Left hindlimb (tissue), 1 donor: ENCODE results near the gene TNNC1.
A peak's percentile ranks its signal among the peaks of the same experiment; 100 is the strongest.

Experiments used
- DNase-seq: peaks from one replicate; pipeline ENCODE4 v3.0.0-alpha.2; 2018

Gene TNNC1

DNA sequence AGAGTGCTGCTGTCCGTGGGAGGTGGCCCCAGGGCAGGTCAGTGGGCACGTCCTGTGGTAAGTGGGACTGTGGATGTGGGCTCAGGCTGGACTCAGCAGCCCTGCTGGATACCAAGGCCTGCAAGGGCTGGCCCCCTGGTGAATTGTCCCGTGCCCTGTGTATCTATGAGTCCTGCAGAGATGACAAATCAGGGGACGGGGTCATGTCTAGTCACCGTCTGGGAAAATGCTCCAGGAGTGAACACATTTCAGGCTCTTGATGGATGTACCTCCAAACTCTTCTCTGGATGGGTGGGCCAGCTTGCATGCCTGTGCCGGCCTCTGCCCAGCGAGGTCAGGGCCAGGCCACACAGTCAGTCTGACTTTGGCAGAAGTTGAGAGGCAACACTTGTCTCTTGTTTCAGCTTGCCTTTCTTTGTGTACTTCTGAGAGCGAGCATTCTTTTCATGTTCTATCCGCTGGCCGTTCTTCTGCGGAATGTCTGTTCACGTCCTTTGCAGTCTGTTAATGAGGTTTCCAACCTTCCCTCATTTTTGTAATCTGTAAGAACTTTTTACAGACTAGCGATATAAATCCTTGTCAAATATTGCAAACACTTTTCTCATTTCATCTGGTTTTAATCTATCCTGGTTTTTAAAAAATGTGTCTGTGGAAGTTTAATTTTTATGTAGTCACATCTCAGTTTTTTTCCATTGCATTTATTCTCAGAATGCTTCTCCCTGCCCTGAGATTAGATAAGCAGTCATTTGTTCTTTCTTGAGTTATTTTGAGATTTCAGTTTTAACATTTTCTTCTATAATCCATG is 29.9 kb upstream of the TNNC1 start:
- DNase-seq: no peak

DNA sequence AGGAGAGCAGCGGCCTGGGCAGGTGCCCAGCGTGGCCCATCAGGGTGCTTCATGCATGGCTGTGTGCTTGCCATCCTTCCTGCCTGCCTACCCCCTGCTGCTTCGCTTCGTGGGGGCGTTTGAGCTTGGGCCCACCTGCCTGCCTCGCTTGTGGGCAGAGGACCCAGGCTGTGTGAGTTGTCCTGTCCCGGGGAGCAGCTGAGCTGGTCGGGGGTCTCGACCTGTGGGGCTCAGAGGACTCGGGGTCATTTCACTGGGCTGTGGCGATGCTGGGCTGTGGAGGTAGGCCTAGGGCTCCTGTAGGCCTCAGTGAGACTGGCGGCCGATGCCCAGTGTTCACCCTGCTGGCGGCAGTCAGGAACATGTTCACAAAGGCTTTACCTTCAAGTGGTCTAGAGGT is 29.2 kb upstream of the TNNC1 start:
- no peak for DNase-seq

DNA sequence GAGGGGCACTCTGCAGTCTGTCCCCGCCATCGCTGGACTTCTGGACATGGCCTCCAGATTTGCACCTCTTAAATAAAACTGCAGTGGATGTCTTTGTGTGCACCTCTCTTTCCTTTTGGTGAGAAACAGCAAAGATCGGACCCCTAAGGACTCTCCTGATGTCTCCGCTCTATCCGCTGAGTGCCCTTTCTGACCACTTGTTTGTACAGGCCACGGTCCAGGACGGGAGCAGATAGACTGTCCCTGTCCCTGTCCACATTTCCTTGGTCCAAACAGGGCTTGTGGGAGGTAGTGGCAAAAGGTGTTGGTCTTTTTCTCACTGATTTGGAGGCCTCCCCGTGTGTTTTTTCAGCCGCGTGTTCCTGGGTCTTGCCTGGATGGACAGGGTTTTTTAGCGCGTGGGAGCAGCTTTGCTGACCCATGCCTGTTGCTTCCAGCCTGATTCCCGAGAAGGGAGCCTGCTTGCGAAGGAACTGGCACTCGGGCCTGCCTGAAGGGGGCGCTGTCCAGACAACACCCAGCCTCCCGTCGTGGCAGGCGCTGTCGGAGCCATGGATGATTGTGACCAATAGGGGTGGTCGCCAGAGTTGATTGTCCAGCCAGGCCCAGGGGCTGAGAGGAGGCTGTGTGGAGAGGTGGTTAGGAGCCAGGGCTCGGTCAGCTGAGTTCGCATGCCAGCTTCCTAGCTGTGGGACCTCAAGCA is 28.1 kb upstream of the TNNC1 start:
- DNase-seq: no peak

DNA sequence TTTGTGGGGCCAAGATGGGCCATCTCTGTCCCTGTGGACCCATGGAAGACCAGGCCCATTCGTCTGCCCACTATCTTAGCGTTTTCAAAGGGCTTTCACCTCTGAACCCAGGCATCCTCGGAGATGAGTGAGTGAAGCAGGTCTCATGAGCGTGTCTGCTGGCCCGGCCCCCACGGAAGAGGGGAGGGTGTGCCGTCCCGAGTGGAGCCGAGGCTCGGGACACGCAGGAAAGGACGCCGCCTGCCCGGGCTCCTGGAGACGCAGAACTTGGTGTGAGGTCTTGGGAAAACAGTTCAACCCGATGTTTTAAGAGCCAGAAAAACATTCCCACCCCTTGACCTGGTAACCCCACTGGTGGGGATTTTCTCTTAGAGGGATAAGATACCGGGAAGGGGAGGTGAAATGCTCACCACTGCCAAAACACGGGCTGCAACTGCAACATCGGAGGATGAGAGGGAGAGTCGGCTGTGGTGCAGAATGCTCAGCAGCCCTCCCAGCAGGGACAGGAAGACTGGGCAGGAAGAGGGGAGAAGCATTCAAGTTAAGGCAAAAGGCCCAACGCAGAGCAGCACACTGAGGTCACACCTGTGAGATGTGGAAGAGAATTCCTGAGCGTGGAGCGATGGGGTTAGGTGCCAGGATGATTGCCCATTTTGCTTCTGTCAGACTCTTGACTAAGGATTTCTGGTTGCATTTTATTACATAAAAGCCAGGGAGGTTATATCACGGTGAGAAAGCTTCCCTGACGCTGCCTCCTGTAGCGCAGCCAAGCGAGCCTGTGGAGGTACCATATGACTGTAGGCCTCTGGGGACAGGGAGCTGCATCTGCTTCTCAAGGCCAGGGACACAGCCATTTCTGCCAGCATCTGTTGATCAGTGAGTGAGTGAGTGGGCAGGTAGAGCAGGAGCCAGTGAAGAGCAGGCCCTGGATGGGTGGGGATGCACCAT is 27.2 kb upstream of the TNNC1 start:
- no peak for DNase-seq

DNA sequence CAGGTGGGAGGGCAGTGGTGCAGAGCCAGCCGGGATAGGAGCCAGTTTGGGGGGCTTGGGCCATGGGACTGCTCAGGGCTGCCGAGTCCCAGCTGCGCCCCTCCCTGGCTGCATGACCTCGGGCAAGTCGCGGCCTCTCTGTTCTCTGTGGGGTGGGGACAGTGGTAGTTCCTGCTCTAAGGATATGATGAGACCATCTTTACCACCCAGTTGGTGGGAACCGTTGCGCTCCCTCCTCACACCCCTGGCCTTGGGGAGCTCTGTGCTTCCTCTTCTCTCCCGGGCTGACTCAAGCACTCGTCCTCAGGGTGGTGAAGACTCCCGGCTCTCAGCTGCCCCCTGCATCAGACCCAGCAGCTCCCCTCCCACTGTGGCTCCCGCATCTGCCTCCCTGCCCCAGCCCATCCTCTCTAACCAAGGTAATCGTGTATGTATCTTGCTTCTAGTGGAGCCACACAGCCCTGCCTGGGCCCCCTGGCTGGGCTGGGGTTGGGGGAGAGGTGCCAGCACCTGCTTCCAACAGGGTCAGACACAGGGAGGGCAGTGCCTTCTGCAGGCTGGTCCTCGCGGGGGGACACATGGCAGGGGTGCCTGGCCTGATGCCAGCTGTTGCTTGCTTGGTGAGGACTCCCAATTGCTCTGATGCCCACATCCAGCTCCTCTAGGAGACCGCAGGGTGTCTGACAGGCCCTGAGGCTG is 26.2 kb upstream of the TNNC1 start:
- DNase-seq: no peak

DNA sequence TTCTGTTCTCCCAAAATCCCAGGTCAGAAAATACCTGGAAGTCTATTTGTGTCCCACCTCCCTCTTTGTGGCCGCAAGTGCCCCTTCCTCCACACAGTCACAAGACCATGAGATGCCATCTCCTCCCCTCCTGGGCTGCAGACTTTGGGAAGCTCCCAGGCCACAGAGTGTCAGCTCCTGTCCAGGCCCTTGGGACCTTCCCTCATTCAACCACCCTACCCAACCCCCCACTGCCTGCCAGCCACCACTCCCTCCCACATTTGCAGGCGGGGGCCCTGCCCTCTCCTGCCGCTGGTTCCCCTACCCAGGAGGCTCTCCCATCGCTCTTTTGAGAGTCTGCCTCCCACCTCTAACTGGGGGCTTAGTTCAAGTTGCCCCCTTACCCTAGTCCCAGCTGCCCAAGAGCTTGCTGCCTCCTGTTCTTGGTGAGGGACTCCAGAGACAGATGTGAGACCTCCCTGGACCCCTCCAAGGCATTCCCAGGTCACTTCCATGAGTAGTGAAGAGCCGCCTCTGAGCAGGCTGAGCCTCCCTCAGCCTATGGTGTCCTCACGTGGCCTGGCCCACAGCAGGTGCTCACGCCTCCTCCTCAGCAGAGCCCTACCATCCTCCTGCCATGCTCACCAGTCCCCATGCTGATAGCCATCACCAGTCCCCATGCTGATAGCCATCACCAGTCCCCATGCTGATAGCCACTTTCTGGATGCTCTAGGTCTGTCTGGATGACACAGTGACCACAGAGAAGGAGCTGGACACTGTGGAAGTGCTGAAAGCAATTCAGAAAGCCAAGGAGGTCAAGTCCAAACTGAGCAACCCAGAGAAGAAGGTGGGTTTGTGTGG is 25.4 kb upstream of the TNNC1 start:
- DNase-seq: no peak

DNA sequence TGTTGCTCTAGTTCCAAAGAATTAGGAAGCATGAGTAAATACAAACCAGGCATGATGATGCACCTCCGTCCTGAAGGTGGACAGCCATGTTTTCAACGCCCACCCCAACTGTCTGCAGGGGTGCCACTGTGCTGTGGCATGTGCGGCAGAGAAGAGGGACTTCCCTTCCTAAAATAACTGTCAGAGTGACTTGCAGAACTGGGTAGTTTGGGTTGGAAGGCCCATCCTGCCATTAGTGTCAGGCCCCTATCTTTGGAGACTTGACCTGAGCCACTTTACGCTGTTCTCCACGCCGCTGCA is 23.9 kb upstream of the TNNC1 start:
- DNase-seq: no peak

DNA sequence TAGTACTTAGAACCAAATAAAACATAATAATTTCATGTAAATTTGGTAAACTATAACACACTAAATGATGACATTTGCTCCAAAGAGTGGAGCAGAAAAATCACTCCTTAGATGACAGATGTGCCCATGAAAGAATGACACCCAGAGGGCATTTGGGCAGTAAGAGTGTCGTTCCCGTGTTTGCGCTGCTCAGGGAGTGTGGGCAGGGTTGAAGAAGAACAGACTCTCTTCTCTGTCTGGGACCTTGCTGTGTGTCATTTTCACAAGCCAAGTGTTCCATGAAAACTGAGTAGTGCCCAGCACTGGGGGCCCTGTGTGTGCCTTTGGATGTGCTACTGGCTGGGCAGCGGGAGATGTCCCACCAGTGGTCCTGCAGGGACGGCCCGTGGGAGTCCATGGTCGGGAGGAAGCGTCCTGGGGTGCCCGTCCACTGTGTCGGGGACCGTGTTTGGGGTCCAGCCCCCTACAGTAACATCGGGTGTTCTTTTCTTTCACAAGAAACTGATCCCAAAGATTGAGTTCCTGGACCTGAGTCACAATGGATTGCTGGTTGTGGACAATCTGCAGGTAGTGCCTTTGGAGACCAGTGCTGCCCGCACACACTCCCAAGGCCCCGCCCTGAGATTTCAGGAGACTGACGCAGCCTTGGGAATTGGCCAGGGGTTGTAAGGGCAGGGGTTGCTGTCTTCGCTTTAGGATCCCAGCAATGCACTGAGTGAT is 23.4 kb upstream of the TNNC1 start:
- no peak for DNase-seq

DNA sequence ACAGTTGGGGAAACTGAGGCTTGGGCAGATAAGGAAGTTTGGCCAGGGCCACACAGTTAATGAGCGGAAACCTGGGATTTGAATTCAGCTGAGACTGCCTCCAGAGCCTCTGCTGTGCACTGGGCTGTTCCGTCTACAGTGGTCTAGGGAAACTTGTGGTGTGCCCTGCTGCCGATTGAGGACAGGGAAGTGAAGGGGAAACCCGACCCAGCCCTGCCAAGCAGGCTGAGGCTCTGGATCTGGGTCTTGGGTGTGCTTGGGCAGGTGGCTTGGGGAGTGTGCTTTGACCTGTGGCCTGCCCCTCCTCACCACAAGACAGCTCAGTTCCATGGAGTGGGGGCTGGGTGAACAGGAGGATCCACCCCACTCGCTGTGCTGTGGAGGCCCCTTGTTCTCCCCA is 19.2 kb upstream of the TNNC1 start:
- no peak for DNase-seq

DNA sequence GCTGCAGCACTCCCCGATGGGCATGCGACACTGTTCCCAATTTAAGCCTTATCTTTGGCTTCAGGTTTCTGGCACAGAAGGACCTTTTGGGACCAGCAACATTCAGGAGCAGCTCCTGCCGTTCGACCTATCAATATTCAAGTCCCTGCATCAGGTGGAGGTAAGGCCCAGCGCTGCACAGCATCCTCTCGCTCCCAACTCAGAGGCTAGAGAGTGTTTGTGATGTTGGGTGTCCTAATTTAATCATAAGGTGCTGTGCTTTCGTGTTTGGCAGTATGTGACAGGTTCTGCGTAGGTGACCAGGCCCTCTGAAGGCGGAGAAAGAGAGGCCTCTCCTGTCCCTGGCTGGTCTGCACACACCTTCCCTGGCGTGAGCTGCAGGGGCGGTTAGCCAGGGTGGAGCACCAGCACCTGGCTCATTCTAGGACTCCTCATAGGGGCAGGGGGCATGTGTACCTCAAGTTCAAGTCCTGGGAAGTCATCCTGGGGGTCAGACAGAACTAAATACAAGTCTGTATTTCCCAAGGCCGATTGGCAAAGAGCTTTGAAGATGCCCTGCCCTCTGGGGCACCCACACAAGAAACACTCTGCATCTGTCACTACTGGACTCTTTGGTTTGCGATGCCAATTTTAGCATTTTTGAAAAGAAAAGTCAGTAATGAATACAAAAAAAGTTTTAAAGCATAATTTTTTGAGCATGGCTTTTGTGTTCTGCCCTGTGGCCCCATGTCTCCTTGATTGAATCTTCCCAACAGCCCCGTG is 18.6 kb upstream of the TNNC1 start:
- no peak for DNase-seq

DNA sequence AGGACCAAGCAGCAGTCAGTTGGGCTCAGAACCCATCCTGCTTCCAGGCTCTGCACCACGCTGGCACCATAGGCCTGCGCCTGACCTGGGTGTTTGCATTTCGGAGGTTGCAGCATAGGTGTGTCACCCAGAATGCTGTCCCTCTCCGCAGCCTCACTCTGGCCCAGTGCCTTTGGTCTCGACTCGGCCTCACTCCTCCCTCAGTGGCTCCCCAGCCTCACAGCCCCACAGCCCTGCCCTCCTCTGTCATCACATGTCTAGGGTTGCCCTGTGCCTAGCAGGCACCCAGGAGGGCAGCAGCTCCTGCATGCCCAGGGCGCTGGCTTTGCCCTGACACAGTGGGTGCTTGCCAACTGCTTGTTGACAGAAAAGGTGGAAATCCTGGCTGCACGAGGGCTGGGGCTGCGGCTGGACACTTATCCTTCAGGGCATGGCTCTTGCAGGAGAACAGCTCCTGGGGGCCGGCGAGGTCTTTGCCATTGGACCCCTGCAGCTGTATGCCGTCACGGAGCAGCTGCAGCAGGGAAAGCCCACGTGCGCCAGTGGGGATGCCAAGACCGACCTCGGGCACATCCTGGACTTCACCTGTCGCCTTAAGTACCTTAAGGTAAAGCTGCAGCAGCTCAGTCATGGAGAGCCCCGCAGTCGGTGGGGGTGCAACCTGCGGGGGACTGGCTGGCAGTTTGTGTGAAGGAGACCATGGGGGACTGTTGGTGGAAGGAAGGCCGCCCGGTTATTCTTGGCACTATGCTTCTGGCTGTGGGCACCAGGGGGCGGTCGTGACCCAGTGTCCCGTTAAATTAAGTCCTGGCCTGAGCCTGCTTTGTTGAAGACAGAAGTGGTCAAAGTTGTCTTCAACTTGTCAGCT is 17.8 kb upstream of the TNNC1 start:
- peak; percentile 66 for DNase-seq

DNA sequence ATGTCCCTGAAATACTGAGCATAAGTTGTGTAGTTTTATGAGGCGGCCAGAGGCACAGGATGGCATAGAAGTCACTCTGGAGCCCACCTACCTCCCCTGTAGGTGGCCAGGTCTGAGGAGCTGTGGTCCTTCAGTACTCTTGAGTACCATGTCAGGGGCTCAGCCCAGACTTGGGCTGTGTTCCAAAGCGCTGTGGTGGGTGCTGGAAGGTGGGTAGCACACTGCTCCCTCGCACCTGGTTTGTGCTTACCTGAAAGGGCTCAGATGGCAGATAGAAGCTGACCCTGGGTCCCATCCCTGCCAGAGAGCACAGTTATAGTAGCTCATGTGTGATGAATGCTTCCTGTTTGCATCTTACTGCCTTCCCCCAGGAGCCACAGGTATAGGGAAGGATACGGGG is 17.1 kb upstream of the TNNC1 start:
- no peak for DNase-seq

DNA sequence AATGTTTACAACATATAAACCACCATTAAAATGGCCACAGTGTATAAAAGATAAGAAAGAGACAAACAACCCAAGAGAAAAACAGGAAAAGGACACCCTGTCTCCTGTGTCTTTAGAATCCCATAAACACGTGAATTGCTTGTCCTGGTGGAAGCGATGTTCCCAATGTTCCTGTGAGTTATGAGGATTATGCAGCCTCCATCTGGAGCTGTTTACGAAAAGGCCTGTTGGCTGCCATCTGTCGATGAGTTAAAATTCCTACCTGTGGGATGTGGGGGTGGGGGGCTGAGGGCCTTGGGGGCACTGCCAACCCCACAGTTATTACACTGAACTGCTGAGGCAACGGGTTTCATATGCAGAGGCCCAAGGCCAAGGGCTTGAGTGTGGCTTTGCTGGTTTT is 15.2 kb upstream of the TNNC1 start:
- peak; percentile 28 for DNase-seq

DNA sequence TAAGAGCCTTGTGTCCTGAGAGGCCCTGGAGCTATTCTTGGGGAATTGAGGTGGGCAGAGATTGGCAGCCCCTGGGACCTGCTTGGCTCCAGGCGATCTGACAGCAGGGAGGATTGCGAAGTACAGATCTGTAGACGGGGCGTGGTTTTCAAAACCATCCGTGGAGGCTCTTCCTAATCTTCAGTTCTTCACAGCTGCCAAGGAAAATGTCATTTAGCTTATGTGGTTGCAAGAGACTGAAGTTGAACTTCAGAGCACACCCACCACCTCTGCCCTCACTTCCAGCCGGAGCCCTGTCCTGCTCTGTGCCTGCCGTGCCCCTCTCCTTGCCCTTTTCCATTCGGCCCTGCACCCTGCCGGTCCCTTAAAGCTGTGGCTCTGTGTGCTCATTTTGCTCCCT is 14.5 kb upstream of the TNNC1 start:
- peak; percentile 23 for DNase-seq

DNA sequence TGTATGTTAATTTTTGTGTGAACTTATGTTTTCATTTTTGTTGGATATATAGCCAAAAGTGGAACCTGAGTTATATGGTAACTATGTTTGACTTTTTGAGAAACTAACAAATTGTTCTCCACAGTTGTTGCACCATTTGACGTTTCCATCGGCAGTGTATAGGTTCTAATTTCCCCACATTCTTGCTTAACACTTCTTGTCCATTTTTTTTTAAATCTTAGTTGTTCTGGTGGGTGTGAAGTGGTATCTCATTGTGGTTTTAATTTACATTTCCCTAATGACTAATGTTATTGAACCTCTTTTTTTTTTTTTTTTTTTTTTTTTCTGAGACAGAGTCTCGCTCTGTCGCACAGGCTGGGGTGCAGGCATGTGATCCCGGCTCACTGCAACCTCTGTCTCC is 9.6 kb upstream of the TNNC1 start:
- no peak for DNase-seq

DNA sequence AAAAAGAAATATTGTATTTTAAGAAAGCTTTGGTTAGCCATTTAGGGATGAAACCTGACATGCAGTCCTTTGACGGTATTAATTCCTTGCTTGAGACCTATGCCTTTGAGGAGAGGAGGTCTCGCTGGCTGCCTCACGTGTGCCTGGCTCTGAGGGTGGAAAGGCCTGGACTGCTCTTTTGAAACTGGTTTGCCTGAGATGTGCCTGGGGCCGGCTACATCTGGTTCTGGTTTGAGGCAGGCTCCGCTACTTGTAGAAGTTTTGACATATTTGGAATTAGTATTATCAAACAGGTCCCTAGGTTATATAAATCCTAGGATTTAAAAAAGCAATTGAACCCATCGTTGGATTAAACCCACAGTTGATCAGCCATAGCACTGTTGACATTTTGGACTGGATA is 8.0 kb upstream of the TNNC1 start:
- DNase-seq: no peak

DNA sequence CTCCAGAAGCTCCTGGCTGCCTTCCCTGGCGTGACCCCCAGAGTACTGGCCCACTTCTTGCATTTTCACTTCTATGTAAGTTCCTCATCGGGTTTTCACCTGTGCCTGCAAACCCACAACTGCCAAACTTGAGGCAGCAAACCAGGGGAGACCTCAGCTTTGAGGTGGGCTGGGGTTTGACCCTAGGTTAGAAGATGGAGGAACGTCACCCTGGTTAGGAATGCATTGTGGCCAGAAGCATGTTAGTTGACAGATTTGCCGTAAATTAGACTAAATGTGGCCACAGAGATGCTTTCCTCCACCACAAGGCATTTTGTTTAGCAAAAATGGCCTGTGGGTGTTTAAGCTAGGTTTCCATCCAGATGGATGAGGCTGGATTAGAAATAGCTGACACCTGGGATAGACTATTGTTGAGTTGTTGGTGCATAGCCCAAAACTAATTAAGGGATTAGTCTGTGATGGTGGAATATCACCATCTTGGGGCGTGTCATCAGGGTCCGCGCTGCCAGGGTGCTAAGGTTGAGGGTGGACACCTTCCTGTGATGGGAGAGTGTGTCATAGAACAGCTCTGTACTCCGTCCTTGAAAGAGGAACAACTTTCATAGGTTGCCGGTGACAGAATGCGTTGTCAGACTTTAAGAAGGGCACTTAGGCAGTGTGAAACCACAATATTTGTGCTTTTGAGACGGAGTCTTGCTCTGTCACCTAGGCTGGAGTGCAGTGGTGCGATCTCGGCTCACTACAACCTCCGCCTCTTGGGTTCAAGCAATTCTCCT is 5.1 kb upstream of the TNNC1 start:
- no peak for DNase-seq

DNA sequence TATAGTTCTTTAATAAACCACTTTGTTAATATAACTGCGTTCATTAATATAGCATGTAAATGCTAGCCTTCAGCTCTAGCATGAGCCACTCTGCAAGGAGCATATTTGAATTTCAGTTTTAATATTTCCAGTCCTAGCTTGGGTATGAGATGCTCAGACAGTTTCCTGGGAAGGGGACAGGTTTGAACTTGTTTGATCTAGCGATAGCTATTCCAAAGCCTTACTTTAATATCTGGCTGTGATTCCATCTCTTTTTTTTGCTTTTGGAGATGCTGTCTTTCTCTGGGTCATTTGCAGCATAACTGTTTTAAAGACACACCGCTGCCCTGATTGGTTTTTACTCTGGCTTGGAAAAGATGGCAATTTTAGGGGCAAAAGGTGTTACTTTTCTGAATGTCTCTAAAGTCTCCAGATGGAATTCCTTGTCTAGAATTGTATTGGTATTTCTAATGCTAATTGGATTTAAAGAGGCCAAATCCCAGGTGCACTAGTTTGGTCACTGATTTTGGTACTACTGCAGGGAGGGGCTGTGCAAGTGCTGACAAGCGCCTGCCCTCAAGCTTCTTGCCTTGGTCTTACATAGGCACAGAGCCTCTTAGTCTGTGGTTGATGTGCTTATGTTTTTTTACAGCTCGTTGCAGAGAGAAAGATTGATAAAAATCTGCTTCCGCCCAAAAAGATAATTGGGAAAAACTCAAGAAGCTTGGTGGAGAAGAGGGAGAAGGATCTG is 4.4 kb upstream of the TNNC1 start:
- no peak for DNase-seq
